Hematopoietic multipotent progenitor cell treated with erythropoietin and hydrocortisone succinate and interleukin-3 and kit ligand, for 6 days (in vitro differentiated cells): ENCODE results near the gene PRTN3.
"Not testable (repeated sequence)": the region's sequence is repeated elsewhere in the genome, so short reads cannot be mapped to it uniquely, and the experiment has no call there.

ENCODE experiments used
- DNase-seq: peaks from one replicate; pipeline ENCODE4 v3.0.0-alpha.2; 2015

The PRTN3 gene

DNA sequence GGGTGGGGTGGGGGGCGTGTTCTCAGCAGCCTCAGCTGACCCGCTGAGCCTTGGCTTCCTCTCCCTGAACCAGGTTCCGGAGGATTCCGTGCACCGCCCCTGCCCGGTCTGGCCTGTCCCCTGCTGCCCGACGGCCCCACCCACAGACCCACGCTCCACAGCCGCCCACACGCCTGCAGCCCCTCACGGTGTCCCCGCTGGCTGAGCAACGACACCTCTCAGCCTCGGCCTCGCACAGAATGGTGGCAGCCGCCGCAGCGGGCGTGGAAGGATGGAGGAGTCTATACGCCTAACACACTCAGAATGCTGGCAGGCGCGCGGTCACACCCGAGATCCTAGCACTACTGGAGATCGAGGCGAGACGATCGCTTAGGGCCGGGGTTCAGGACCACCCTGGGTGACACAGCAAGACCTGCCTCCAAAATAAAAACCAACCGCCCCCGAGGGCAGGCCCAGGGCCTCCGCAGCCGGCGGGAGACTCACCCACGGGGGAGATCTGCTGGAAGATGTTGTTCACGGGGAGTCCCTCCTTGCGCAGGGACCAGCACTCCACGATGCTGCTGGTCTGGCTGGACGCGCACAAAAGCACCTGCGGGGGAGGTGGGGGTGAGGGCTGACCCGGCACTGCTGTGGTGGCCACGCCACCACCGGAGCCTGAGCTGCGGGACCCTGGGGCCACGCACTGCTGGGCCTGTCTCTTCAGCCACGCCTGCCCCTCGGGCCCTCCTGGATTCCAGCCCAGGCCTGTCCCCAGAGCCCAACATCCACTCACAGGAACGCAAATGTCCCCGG, 43.8 kb downstream of the PRTN3 start:
- no peak for DNase-seq

DNA sequence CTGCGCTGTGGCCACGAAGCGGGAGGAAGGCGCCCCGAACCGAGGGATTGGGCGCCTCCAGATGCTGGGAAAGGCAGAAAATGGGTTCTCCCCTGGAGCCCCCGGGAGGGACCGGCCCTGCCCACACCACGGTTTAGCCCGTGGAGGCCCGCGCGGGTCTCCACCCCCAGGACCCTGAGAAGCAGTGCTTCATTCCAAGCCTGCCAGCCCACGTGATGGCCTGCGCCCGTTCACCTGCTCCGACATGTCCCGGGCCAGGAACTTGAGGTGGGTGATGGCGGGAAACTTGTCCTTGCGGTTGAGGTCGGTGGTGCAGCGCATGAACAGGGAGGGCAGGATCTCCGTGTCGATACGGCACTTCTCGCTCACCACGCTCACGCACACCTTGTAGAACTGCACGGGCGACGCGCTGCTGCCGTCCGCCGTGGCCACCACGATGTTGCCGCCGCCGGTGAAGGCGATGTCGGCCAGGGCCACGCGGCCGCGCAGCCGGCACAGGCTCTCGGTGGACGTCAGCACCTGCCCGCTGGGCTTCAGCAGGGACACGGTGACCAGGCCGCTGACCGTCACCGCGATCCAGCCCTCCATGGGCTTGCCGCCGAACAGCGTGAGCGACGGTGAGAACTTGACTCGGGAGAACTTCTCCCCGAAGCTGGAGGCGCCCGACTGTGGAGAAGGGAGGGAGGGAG, 44.9 kb downstream of the PRTN3 start:
- DNase-seq: no peak

- no peak for DNase-seq
Observed at GRCh38 chr19:887072-887471, 46.3 kb downstream of the PRTN3 start.

DNA sequence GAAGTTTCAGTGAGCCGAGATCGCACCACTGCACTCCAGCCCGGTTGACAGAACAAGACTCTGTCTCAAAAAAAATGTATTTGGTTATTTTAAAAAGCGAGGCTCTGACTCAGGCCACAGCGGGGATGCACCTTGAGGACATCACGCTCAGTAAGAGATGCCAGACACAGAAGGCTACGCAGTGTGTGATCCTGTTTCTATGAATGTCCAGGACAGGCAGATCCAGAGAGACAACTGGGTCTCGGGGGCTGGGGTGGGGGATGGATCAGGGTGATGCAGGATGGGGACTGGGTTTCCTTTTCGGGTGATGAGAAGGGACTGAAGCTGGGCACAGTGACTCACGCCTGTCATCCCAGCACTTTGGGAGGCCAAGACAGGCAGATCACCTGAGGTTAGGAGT, 46.8 kb downstream of the PRTN3 start:
- DNase-seq: no peak

GRCh38 chr19:888581-889385, 48.0 kb downstream of the PRTN3 start:
- DNase-seq: peak; percentile 78

GRCh38 chr19:889662-890295, 49.0 kb downstream of the PRTN3 start:
- DNase-seq: no peak

DNA sequence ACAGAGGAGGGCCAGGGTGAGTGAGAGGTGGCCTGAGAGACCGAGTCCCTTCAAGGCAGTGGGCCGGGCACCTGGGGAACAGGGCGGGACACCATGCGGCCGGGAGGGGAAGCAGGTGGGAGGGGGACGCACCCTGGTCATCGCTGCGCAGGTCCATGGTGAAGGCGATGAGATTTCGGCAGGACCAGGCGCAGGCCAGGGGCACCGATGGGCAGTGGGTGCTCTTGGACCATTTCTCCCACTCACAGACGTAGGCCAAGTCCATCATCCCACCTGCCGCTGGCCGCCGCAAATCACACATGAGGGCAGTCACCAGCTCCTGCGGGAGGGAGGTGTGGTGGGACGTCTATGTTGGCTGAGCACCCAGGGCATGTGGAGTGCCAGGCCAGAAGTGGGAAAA, 50.0 kb downstream of the PRTN3 start:
- no peak for DNase-seq

DNA sequence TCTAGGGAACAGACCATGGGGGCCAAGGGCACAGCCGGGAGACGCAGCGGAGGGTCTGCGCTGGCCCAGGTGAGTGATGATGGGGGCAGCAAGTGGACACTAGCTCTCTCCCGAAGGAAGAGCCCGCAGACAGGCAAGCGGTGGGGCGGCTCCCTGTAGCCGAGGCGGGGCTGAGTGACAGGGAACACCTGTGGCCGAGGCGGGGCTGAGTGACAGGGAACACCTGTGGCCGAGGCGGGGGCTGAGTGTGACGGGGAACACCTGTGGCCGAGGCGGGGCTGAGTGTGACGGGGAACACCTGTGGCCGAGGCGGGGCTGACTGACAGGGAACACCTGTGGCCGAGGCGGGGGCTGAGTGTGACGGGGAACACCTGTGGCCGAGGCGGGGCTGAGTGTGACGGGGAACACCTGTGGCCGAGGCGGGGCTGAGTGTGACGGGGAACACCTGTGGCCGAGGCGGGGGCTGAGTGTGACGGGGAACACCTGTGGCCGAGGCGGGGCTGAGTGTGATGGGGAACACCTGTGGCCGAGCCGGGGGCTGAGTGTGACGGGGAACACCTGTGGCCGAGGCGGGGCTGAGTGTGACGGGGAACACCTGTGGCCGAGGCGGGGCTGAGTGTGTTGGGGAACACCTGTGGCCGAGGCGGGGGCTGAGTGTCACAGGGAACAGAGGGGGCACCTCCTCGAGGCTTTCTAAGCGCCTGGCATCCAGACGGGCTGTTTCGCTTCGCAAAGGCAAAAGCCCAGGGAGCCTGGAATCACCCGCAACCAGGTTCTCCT, 50.8 kb downstream of the PRTN3 start:
- not testable (repeated sequence) for DNase-seq

GRCh38 chr19:892243-892893, 51.6 kb downstream of the PRTN3 start:
- peak; percentile 55 for DNase-seq

DNA sequence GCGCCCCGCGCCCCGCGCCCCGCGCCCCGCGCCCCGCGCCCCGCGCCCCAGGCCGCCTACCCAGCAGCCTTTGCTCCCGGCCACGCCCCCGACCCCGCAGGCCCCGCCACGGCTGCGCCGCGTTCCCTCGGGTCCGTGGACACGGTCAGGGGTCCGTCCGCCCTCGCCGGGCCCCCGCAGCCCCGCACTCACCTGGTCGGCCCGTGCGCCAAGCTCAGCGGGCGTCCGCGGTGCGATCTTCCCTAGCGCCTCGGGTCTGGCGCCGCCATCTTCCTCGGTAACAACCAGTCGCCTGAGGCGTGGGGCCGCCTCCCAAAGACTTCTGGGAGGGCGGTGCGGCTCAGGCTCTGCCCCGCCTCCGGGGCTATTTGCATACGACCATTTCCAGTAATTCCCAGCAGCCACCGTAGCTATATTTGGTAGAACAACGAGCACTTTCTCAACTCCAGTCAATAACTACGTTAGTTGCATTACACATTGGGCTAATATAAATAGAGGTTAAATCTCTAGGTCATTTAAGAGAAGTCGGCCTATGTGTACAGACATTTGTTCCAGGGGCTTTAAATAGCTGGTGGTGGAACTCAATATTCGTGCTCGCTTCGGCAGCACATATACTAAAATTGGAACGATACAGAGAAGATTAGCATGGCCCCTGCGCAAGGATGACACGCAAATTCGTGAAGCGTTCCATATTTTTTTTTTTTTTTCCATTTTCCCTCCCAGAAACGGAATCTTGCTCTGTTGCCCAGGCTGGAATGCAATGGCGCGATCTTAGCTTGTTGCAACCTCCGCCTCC, 52.3 kb downstream of the PRTN3 start, which contains the start of the genes MED16 and RNU6-9:
TSS of gene MED16 (minus strand) at position 294 of the 796 bp plus-strand sequence. CDS start 2,056 bp downstream, outside the sequence.
TSS of gene RNU6-9 (plus strand) at position 591 of the 796 bp plus-strand sequence.
- peak; percentile 98 for DNase-seq

- DNase-seq: no peak
Observed at GRCh38 chr19:896434-896833, 55.6 kb downstream of the PRTN3 start.

GRCh38 chr19:896999-897398, 56.2 kb downstream of the PRTN3 start:
- DNase-seq: no peak

- DNase-seq: no peak
Observed at GRCh38 chr19:897442-898039, 56.7 kb downstream of the PRTN3 start.
